Upper lobe of left lung (tissue), 6 donors: ENCODE results near the gene GALNT10. TPM values are rescaled to one million over a fixed set of nuclear protein-coding genes. Genes with fewer than 3 reads are reported as not detected.

Experiments used
- ATAC-seq, 2 donors: fragments of 200-7000 bp; cut with Tn5 transposase; one replicate each; pipeline ENCODE4 v1.9.1; 2022; ENCODE audit warnings: mild to moderate bottlenecking in 2 of 2, moderate library complexity in 2 of 2; ENCODE audit not compliant: low FRiP score in 2 of 2
- DNase-seq, 2 donors: peaks; one replicate each; pipeline ENCODE4 v3.0.0-alpha.2; 2019 to 2020
- H3K27ac ChIP-seq, 4 donors: fragments of 200-600 bp; sonication (generic); one replicate each; pipeline ENCODE4 v1.5.1; 2016 to 2019
- H3K27me3 ChIP-seq, 4 donors: fragments of 200-600 bp; sonication (generic); one replicate each; pipeline ENCODE4 v1.5.1; 2017 to 2019
- H3K36me3 ChIP-seq, 4 donors: fragments of 200-600 bp; sonication (generic); one replicate each; pipeline ENCODE4 v1.5.1; 2016 to 2019
- H3K4me1 ChIP-seq, 4 donors: fragments of 200-600 bp; sonication (generic); one replicate each; pipeline ENCODE4 v1.5.1; 2018 to 2019
- H3K4me3 ChIP-seq, 4 donors: fragments of 200-600 bp; sonication (generic); one replicate each; pipeline ENCODE4 v1.5.1; 2017 to 2019; ENCODE audit warnings: mild to moderate bottlenecking in 2 of 4, moderate library complexity in 1 of 4
- H3K9me3 ChIP-seq, 4 donors: fragments of 200-600 bp; sonication (generic); one replicate each; pipeline ENCODE4 v1.5.1; 2018 to 2019
- EP300 ChIP-seq, 4 donors: sonication (generic); formaldehyde crosslinking; IDR thresholded peaks; one replicate each; pipeline ENCODE4 v1.5.1; 2017; ENCODE audit warnings: antibody characterized with exemption in 4 of 4, control low read depth in 2 of 4
- POLR2A ChIP-seq, 4 donors: fragments of 450-650 bp; IDR thresholded peaks; one replicate each; pipeline ENCODE4 v1.5.1; 2016 to 2017; ENCODE audit warnings: antibody characterized with exemption in 4 of 4, mild to moderate bottlenecking in 2 of 4
- POLR2AphosphoS5 ChIP-seq, 2 donors: sonication (generic); formaldehyde crosslinking; IDR thresholded peaks; one replicate each; pipeline ENCODE4 v1.5.1; 2017; ENCODE audit warnings: antibody characterized with exemption in 2 of 2
- WGBS, 2 donors: methylation state at CpG; one replicate each; pipeline ENCODE4 v1.1.5; 2017 to 2018; 5-methylcytosine and 5-hydroxymethylcytosine counted together
- total RNA-seq, 6 donors: library from RNA; depleted of rRNA in 4 of 6; stranded (reverse); fragments of >200 nt in 4 of 6; gene quantifications; one replicate each; pipeline versions ENCODE4 v1.1.0 to v1.2.1, GENCODE V29; 2016 to 2021
- TF ChIP-seq, protein P1 (sequence below), 6 experiments: fragments of 450-650 bp in 4 of 6; fragments of 200-600 bp in 2 of 6; sonication (generic) in 2 of 6; IDR thresholded peaks; one replicate each; pipeline ENCODE4 v1.5.1; 2016 to 2019; ENCODE audit warnings: antibody characterized with exemption in 6 of 6
- donor health status: DM: no; HTN: no; CAD: no; lungs with moderate emphysema.
- donor health status: DM: no; HTN: yes; CAD: no; lungs with severe emphysema.

Gene GALNT10
- total RNA-seq, 6 donors from 2014 or later = 38.6 to 118 (median 66.4) TPM

DNA sequence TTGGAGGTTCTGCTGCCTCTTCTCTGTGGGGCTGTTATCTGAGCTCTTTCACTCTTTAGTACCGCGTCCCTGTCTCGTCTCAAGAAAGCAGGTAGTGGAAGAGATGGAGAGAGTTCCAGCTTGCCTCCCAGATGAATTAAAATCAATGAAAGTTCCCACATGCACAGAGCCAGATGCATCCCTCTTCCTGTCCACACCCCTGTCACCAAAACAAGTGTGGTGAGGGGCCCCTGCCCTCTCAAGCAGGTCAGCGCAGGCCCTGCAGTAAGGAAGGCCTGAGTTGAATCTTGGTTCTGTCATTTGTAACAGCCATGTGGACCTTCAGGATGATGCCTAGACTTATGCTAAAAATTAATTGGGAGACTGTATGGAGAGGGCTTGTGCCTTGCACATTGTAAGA is 26.9 kb downstream of the GALNT10 start:
- DNase-seq = no peak
- Histone ChIP-seq H3K4me3 (no peak overlapping the region), H3K27ac (no peak overlapping the region), H3K9me3 (no peaks in the 10 kb centered on the region), H3K4me1 (peaks cover 6 to 14% (median 12%) of the 10 kb centered on the region in 4 donors), H3K27me3 (no peaks in the 10 kb centered on the region), H3K36me3 (peaks cover 0 to 7% (median 3%) of the 10 kb centered on the region in 4 donors)
- 86 to 98% methylated on average over 4 of the region's 4 CpGs for WGBS, 2 donors
- TF ChIP-seq, protein P1, sequence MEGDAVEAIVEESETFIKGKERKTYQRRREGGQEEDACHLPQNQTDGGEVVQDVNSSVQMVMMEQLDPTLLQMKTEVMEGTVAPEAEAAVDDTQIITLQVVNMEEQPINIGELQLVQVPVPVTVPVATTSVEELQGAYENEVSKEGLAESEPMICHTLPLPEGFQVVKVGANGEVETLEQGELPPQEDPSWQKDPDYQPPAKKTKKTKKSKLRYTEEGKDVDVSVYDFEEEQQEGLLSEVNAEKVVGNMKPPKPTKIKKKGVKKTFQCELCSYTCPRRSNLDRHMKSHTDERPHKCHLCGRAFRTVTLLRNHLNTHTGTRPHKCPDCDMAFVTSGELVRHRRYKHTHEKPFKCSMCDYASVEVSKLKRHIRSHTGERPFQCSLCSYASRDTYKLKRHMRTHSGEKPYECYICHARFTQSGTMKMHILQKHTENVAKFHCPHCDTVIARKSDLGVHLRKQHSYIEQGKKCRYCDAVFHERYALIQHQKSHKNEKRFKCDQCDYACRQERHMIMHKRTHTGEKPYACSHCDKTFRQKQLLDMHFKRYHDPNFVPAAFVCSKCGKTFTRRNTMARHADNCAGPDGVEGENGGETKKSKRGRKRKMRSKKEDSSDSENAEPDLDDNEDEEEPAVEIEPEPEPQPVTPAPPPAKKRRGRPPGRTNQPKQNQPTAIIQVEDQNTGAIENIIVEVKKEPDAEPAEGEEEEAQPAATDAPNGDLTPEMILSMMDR (IDR thresholded peaks at IDR 0.05) = no peak
- no peak for TF ChIP-seq POLR2A (IDR thresholded peaks at IDR 0.05)
- TF ChIP-seq EP300 (IDR thresholded peaks at IDR 0.05) = no peak
- TF ChIP-seq POLR2AphosphoS5 (IDR thresholded peaks at IDR 0.05) = no peak
- no peak for ATAC-seq

- Histone ChIP-seq H3K4me1 (peaks cover 6 to 14% (median 12%) of the 10 kb centered on the region in 4 donors), H3K27me3 (no peaks in the 10 kb centered on the region), H3K36me3 (peaks cover 0 to 7% (median 3%) of the 10 kb centered on the region in 4 donors), H3K9me3 (no peaks in the 10 kb centered on the region), H3K27ac (no peak overlapping the region), H3K4me3 (no peak overlapping the region)
- TF ChIP-seq EP300 (IDR thresholded peaks at IDR 0.05) (no peak), POLR2AphosphoS5 (IDR thresholded peaks at IDR 0.05) (no peak), POLR2A (IDR thresholded peaks at IDR 0.05) (no peak)
- TF ChIP-seq, protein P1 (IDR thresholded peaks at IDR 0.05) = no peak
- ATAC-seq = no peak
- no peak for DNase-seq
- WGBS, 2 donors = 98% methylated on average over 8 of the region's 8 CpGs
These were observed 28.3 kb downstream of the GALNT10 start for GRCh38 chr5:154218786-154219185.

DNA sequence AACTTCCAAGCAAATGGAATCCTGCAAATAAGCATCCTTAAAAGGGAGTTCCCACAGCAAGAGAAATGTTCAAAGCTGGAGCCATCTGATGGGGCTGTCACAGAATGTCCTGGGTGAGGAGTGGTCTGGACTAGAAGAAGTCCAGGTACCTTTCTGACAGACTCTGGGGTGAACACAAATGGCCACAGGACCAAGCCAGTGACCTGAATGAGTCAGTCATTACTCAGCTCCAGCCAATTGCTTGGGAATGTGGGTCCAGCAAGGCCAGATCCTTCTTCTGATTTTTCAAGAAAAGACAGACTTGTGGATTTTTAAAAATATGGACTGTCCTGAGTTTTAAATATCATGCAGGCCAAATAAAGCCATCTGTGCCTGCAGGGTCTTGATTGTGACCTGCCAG is 30.1 kb downstream of the GALNT10 start:
- no peak overlapping the region for H3K4me3 ChIP-seq
- no peaks in the 10 kb centered on the region for H3K27me3 ChIP-seq
- no peak overlapping the region for H3K27ac ChIP-seq
- H3K36me3 ChIP-seq = peaks cover 0 to 7% (median 3%) of the 10 kb centered on the region in 4 donors
- ATAC-seq = peak in 1 of 2 donors; percentile 36
- H3K4me1 ChIP-seq = peaks cover 6 to 14% (median 12%) of the 10 kb centered on the region in 4 donors
- TF ChIP-seq POLR2AphosphoS5 (IDR thresholded peaks at IDR 0.05) (no peak), EP300 (IDR thresholded peaks at IDR 0.05) (no peak), POLR2A (IDR thresholded peaks at IDR 0.05) (no peak)
- TF ChIP-seq, protein P1 (IDR thresholded peaks at IDR 0.05) = no peak
- no peak for DNase-seq
- no peaks in the 10 kb centered on the region for H3K9me3 ChIP-seq

- DNase-seq (peak in 1 of 2 donors; percentile 72), ATAC-seq (peak; percentile 74 to 76)
- 45 to 50% methylated on average over 8 of the region's 8 CpGs for WGBS, 2 donors
- H3K27me3 ChIP-seq = no peaks in the 10 kb centered on the region
- H3K4me1 ChIP-seq = peaks cover 6 to 14% (median 12%) of the 10 kb centered on the region in 4 donors
- H3K36me3 ChIP-seq = peaks cover 0 to 7% (median 3%) of the 10 kb centered on the region in 4 donors
- no peak overlapping the region for H3K4me3 ChIP-seq
- H3K9me3 ChIP-seq = no peaks in the 10 kb centered on the region
- H3K27ac ChIP-seq = peak overlapping the region; percentile 3 to 47 (median 26)
- TF ChIP-seq POLR2AphosphoS5 (IDR thresholded peaks at IDR 0.05) = no peak
- TF ChIP-seq, protein P1 (IDR thresholded peaks at IDR 0.05) = no peak
- TF ChIP-seq EP300 (IDR thresholded peaks at IDR 0.05) = no peak
These were observed 30.9 kb downstream of the GALNT10 start for GRCh38 chr5:154221371-154221896.

GRCh38 chr5:154222414-154222813 is 31.9 kb downstream of the GALNT10 start:
- Histone ChIP-seq H3K4me1 (peaks cover 6 to 14% (median 12%) of the 10 kb centered on the region in 4 donors), H3K36me3 (peaks cover 0 to 7% (median 3%) of the 10 kb centered on the region in 4 donors), H3K27me3 (no peaks in the 10 kb centered on the region), H3K9me3 (peaks cover 0 to 4% (median 0%) of the 10 kb centered on the region in 4 donors), H3K4me3 (no peak overlapping the region), H3K27ac (no peak overlapping the region)
- DNase-seq (no peak), ATAC-seq (no peak)
- TF ChIP-seq POLR2A (IDR thresholded peaks at IDR 0.05) = no peak
- TF ChIP-seq, protein P1 (IDR thresholded peaks at IDR 0.05) = no peak
- TF ChIP-seq EP300 (IDR thresholded peaks at IDR 0.05) = no peak
- no peak for TF ChIP-seq POLR2AphosphoS5 (IDR thresholded peaks at IDR 0.05)
- WGBS, 2 donors = 94 to 99% methylated on average over 2 of the region's 2 CpGs
